Mesothelial cell of epicardium (in vitro differentiated cells): ENCODE data around the gene IL1RAPL1. TPM values are rescaled to one million over a fixed set of nuclear protein-coding genes. Genes with fewer than 3 reads are reported as not detected.

Experiments
- DNase-seq, 2 experiments: peaks; one replicate each; pipeline ENCODE4 v3.0.0; 2021; ENCODE audit warnings: low spot score in 2 of 2; ENCODE audit not compliant: unreplicated experiment in 2 of 2
- H3K27ac Mint-ChIP-seq: 2 replicates; pipeline ENCODE4 v1.8.0; 2021; ENCODE audit warnings: mixed read lengths
- H3K27me3 Mint-ChIP-seq: 2 replicates; pipeline ENCODE4 v1.8.0; 2021; ENCODE audit warnings: low read depth, mixed read lengths
- H3K36me3 Mint-ChIP-seq: 2 replicates; pipeline ENCODE4 v1.8.0; 2021; ENCODE audit warnings: mixed read lengths
- H3K4me1 Mint-ChIP-seq: 2 replicates; pipeline ENCODE4 v1.8.0; 2021; ENCODE audit warnings: mixed read lengths
- H3K4me3 Mint-ChIP-seq: 2 replicates; pipeline ENCODE4 v1.8.0; 2021; ENCODE audit warnings: mild to moderate bottlenecking, moderate library complexity, mixed read lengths
- H3K9me3 Mint-ChIP-seq: 2 replicates; pipeline ENCODE4 v1.8.0; 2021; ENCODE audit warnings: mixed read lengths
- CTCF ChIP-seq: fragments of 200-600 bp; sonication (generic); IDR thresholded peaks from one replicate; pipeline ENCODE4 v1.5.0; 2021; ENCODE audit warnings: antibody characterized with exemption; ENCODE audit not compliant: unreplicated experiment
- total RNA-seq: library from RNA; stranded (reverse); gene quantifications from 3 replicates; pipeline ENCODE4 v1.2.1, GENCODE V29; 2021

The IL1RAPL1 gene
- total RNA-seq, 1 donor from 2014 or later = 17.0 TPM

GRCh38 chrX:29407357-29407756 is 820.1 kb downstream of the IL1RAPL1 start:
- no peak overlapping the region for H3K4me3 Mint-ChIP-seq
- DNase-seq = no peak
- H3K36me3 Mint-ChIP-seq = peaks cover 8% of the 10 kb centered on the region
- no peaks in the 10 kb centered on the region for H3K27me3 Mint-ChIP-seq
- no peak for TF ChIP-seq CTCF
- peaks cover 14% of the 10 kb centered on the region for H3K9me3 Mint-ChIP-seq
- H3K4me1 Mint-ChIP-seq = no peaks in the 10 kb centered on the region
- H3K27ac Mint-ChIP-seq = no peak overlapping the region

DNA sequence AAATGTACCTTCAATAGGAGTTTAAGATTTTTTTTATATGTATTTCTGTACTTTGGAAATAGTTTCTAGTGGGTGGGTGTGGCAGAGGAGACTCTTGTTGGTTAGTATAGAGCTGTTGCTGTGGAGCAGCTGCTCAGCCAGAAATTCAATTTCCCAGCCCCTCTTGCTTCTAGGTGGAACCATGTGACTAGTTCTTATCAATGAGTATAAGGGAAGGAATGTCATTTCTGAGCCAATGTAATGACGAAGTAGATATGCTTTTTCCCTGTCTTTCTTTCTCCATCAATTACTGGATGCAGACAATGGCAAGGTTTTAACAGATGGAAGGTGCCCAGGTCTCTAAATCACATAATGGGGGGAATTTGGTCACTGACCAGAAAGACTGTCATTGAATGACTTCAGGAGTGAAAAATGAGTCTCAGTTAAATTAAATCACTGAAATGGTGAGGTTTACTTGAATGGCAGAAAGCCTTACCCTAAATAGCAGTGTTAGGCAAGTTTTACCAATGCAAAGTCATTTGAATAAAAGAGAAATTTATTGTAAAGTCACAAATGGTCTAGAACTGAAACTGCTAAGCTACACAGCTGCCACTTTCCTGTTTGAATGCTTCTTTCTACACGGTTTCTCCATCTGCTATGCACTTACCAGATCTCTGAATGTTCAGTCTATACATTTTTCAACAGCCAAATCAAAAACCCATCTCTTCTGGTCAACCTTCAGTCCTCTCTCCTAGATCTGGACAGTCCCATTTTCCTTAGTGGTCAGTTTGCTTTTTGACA is 832.7 kb downstream of the IL1RAPL1 start:
- Mint-ChIP-seq H3K9me3 (peaks cover 2% of the 10 kb centered on the region), H3K4me3 (no peak overlapping the region), H3K4me1 (peaks cover 14% of the 10 kb centered on the region), H3K36me3 (peaks cover 1% of the 10 kb centered on the region), H3K27ac (no peak overlapping the region), H3K27me3 (no peaks in the 10 kb centered on the region)
- no peak for DNase-seq
- TF ChIP-seq CTCF = no peak

DNA sequence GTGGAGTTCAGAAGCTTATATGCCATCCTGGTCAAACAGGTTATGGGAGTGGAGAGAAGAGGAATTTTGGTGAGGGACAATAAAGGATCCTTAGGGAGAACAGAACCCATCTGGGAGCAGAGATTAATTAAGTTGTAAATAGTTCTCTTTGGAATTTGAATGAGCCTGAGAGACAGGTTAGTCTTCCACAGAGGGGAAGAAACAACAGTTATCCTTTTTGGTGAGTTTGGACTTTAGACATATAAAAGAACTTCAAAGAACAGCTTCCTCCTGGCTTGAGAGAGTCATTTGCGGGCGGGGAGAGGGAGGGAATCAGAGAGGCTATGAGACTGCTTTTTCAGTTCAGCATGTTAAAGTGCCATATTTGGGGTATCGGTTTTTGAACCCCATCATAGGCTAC is 834.8 kb downstream of the IL1RAPL1 start:
- Mint-ChIP-seq H3K9me3 (peaks cover 7% of the 10 kb centered on the region), H3K4me1 (peaks cover 14% of the 10 kb centered on the region), H3K4me3 (no peak overlapping the region), H3K27me3 (no peaks in the 10 kb centered on the region), H3K36me3 (peaks cover 7% of the 10 kb centered on the region), H3K27ac (no peak overlapping the region)
- no peak for DNase-seq
- TF ChIP-seq CTCF = no peak

GRCh38 chrX:29431895-29432294 is 844.6 kb downstream of the IL1RAPL1 start:
- H3K36me3 Mint-ChIP-seq = peaks cover 5% of the 10 kb centered on the region

GRCh38 chrX:29432534-29432933 is 845.3 kb downstream of the IL1RAPL1 start:
- DNase-seq = no peak
- Mint-ChIP-seq H3K36me3 (no peaks in the 10 kb centered on the region), H3K27me3 (no peaks in the 10 kb centered on the region), H3K27ac (peak overlapping the region; percentile 36), H3K4me3 (no peak overlapping the region), H3K9me3 (peaks cover 15% of the 10 kb centered on the region), H3K4me1 (peaks cover 12% of the 10 kb centered on the region)
- TF ChIP-seq CTCF = no peak

More at GRCh38 chrX:29431895-29432294, 844.6 kb downstream of the IL1RAPL1 start:
- no peak for DNase-seq
- Mint-ChIP-seq H3K4me1 (peaks cover 12% of the 10 kb centered on the region), H3K9me3 (peaks cover 16% of the 10 kb centered on the region), H3K4me3 (no peak overlapping the region), H3K27ac (no peak overlapping the region), H3K27me3 (no peaks in the 10 kb centered on the region)
- TF ChIP-seq CTCF = no peak
